Astrocyte (in vitro differentiated cells and primary cell): Measurements from ENCODE around the gene PCTP. TPM values are rescaled to one million over a fixed set of nuclear protein-coding genes. Genes with fewer than 3 reads are reported as not detected.

Experiments
- DNase-seq: peaks from one replicate; pipeline ENCODE4 v3.0.0-alpha.2; 2010; ENCODE audit warnings: low read depth
- FAIRE-seq: peaks from 2 replicates; lab custom pipeline; 2011; peaks lifted over from hg19 to GRCh38; lab: Jason Lieb, UNC
- H2AFZ ChIP-seq: 2 replicates; pipeline ENCODE4 v1.6.0; 2012; ENCODE audit warnings: low read depth, low read length, inconsistent platforms
- H3K27ac ChIP-seq: 2 replicates; pipeline ENCODE4 v1.5.1; 2011; ENCODE audit warnings: low read depth, low read length, inconsistent platforms
- H3K27me3 ChIP-seq: 2 replicates; pipeline ENCODE4 v1.6.0; 2011; ENCODE audit warnings: low read length, inconsistent platforms; ENCODE audit not compliant: insufficient read depth
- H3K36me3 ChIP-seq: 2 replicates; pipeline ENCODE4 v1.5.1; 2011; ENCODE audit warnings: low read length, inconsistent platforms; ENCODE audit not compliant: insufficient read depth
- H3K4me1 ChIP-seq: 2 replicates; pipeline ENCODE4 v1.5.1; 2011; ENCODE audit warnings: low read length, inconsistent platforms; ENCODE audit not compliant: insufficient read depth
- H3K4me2 ChIP-seq: 2 replicates; pipeline ENCODE4 v1.6.0; 2012; ENCODE audit warnings: low read length, inconsistent platforms
- H3K4me3 ChIP-seq: 2 replicates; pipeline ENCODE4 v1.5.1; 2011; ENCODE audit warnings: low read depth, mild to moderate bottlenecking, low read length, inconsistent platforms; ENCODE audit not compliant: insufficient read depth
- H3K79me2 ChIP-seq: 2 replicates; pipeline ENCODE4 v1.6.0; 2012; ENCODE audit warnings: mild to moderate bottlenecking, low read length, inconsistent platforms; ENCODE audit not compliant: insufficient read depth
- H3K9ac ChIP-seq: 2 replicates; pipeline ENCODE4 v1.6.0; 2012; ENCODE audit warnings: mild to moderate bottlenecking, low read length, inconsistent platforms
- H3K9me3 ChIP-seq: 2 replicates; pipeline ENCODE4 v1.5.1; 2012; ENCODE audit warnings: low read depth, mild to moderate bottlenecking, low read length, inconsistent platforms; ENCODE audit not compliant: insufficient read depth
- H4K20me1 ChIP-seq: 2 replicates; pipeline ENCODE4 v1.6.0; 2012; ENCODE audit warnings: low read length, inconsistent platforms; ENCODE audit not compliant: insufficient read depth
- H3K27ac Mint-ChIP-seq: one replicate; pipeline ENCODE4 v1.8.0; 2021; ENCODE audit warnings: mild to moderate bottlenecking, mixed read lengths; ENCODE audit not compliant: unreplicated experiment
- H3K27me3 Mint-ChIP-seq: one replicate; pipeline ENCODE4 v1.8.0; 2021; ENCODE audit warnings: low read depth, mixed read lengths; ENCODE audit not compliant: unreplicated experiment
- H3K36me3 Mint-ChIP-seq: one replicate; pipeline ENCODE4 v1.8.0; 2021; ENCODE audit warnings: low read depth, mixed read lengths; ENCODE audit not compliant: unreplicated experiment
- H3K4me1 Mint-ChIP-seq: one replicate; pipeline ENCODE4 v1.8.0; 2021; ENCODE audit warnings: low read depth, mixed read lengths; ENCODE audit not compliant: unreplicated experiment
- H3K4me3 Mint-ChIP-seq: one replicate; pipeline ENCODE4 v1.8.0; 2021; ENCODE audit warnings: mild to moderate bottlenecking, moderate library complexity, mixed read lengths; ENCODE audit not compliant: unreplicated experiment
- H3K9me3 Mint-ChIP-seq: one replicate; pipeline ENCODE4 v1.8.0; 2021; ENCODE audit warnings: mild to moderate bottlenecking, mixed read lengths; ENCODE audit not compliant: unreplicated experiment
- CTCF ChIP-seq: IDR thresholded peaks from 2 replicates; pipeline ENCODE4 v1.5.1; 2011; ENCODE audit warnings: low read depth, mild to moderate bottlenecking, inconsistent platforms, low read length, moderate library complexity; ENCODE audit not compliant: insufficient read depth
- EZH2 ChIP-seq: IDR thresholded peaks from 2 replicates; pipeline ENCODE4 v1.6.1; 2012; ENCODE audit warnings: mild to moderate bottlenecking, low read length, inconsistent platforms; ENCODE audit not compliant: insufficient read depth
- total RNA-seq: library from RNA; stranded (reverse); gene quantifications from 2 replicates; pipeline ENCODE4 v1.2.1, GENCODE V29; 2021

The PCTP gene
- total RNA-seq, 1 donor from 2014 or later, result 16.4 TPM

DNA sequence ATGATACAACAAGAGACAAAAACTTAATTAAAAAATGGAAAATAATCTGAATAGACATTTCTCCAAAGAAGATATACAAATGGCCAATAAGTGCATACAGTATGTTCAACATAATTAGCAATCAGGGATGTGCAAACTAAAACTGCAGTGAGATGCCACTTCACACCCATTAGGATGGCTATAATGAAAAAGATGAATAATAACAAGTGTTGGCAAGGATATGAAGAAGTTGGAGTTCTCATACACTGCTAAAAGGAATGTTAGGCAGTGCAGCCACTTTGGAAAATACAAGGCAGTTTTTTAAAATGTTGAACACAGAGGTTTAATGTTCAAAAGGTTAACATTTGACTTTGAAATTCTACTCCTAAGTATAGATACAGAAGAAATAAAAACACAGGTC is 69.8 kb downstream of the PCTP start:
- H3K79me2 ChIP-seq, result no peaks in the 10 kb centered on the region
- no peak overlapping the region for H3K4me3 ChIP-seq
- H4K20me1 ChIP-seq, result no peaks in the 10 kb centered on the region
- H3K4me1 Mint-ChIP-seq, result no peaks in the 10 kb centered on the region
- FAIRE-seq (no peak), DNase-seq (no peak)
- H3K27ac Mint-ChIP-seq, result no peak overlapping the region
- H3K27ac ChIP-seq, result no peak overlapping the region
- H3K27me3 ChIP-seq, result no peaks in the 10 kb centered on the region
- no peaks in the 10 kb centered on the region for H3K9me3 Mint-ChIP-seq
- no peak overlapping the region for H3K4me2 ChIP-seq
- H3K27me3 Mint-ChIP-seq, result peaks cover 2% of the 10 kb centered on the region
- H3K4me1 ChIP-seq, result no peaks in the 10 kb centered on the region
- H3K9me3 ChIP-seq, result no peaks in the 10 kb centered on the region
- H3K4me3 Mint-ChIP-seq, result no peak overlapping the region
- TF ChIP-seq EZH2, result no peak
- no peak for TF ChIP-seq CTCF
- H3K36me3 ChIP-seq, result no peaks in the 10 kb centered on the region
- no peak overlapping the region for H2AFZ ChIP-seq
- no peak overlapping the region for H3K9ac ChIP-seq
- no peaks in the 10 kb centered on the region for H3K36me3 Mint-ChIP-seq

DNA sequence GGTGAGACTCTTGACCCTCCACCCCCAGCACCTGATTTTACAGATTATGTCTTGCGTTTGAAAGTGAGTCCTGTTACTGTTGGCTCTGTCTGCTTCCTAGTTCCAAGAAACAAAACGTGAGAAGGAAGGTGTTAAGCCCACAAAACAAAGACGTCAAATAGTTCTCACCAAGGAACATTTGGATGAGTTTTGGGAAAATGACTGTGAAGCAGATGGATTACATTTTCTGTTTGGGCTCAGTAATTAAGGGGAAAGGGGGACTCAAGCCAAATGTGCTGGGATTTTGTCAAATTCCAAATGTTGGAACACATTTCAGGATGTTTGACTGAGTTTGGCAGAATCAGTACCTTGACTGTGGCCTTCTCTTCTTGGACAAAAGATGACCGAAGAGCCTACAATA is 71.2 kb downstream of the PCTP start:
- FAIRE-seq, result no peak
- Histone ChIP-seq H3K9me3 (no peaks in the 10 kb centered on the region), H3K9ac (no peak overlapping the region), H3K27me3 (no peaks in the 10 kb centered on the region), H3K4me3 (no peak overlapping the region), H3K4me2 (no peak overlapping the region), H3K27ac (no peak overlapping the region), H3K4me1 (no peaks in the 10 kb centered on the region), H3K36me3 (no peaks in the 10 kb centered on the region), H4K20me1 (no peaks in the 10 kb centered on the region), H3K79me2 (no peaks in the 10 kb centered on the region), H2AFZ (no peak overlapping the region)
- DNase-seq, result no peak
- Mint-ChIP-seq H3K9me3 (no peaks in the 10 kb centered on the region), H3K27me3 (peaks cover 2% of the 10 kb centered on the region), H3K4me3 (no peak overlapping the region), H3K4me1 (no peaks in the 10 kb centered on the region), H3K36me3 (no peaks in the 10 kb centered on the region), H3K27ac (no peak overlapping the region)
- TF ChIP-seq CTCF (no peak), EZH2 (no peak)

- no peak overlapping the region for H3K27ac Mint-ChIP-seq
These were observed 74.4 kb downstream of the PCTP start for GRCh38 chr17:55825213-55825612.

More at GRCh38 chr17:55825213-55825612, 74.4 kb downstream of the PCTP start:
- H3K27me3 Mint-ChIP-seq, result peaks cover 2% of the 10 kb centered on the region
- H3K36me3 Mint-ChIP-seq, result no peaks in the 10 kb centered on the region
- DNase-seq (no peak), FAIRE-seq (no peak)
- H2AFZ ChIP-seq, result no peak overlapping the region
- no peak overlapping the region for H3K4me3 ChIP-seq
- H3K9me3 ChIP-seq, result no peaks in the 10 kb centered on the region
- no peaks in the 10 kb centered on the region for H3K36me3 ChIP-seq
- H3K9ac ChIP-seq, result no peak overlapping the region
- H3K9me3 Mint-ChIP-seq, result no peaks in the 10 kb centered on the region
- H3K27me3 ChIP-seq, result peaks cover under 1% of the 10 kb centered on the region
- H3K27ac ChIP-seq, result no peak overlapping the region
- H3K4me1 Mint-ChIP-seq, result no peaks in the 10 kb centered on the region
- no peaks in the 10 kb centered on the region for H4K20me1 ChIP-seq
- H3K4me2 ChIP-seq, result no peak overlapping the region
- H3K4me3 Mint-ChIP-seq, result no peak overlapping the region
- no peaks in the 10 kb centered on the region for H3K4me1 ChIP-seq
- TF ChIP-seq CTCF, result no peak
- no peak for TF ChIP-seq EZH2
- no peaks in the 10 kb centered on the region for H3K79me2 ChIP-seq

Other genes starting within 250 kb of the PCTP start
- gene SMIM36, start 239.6 kb upstream of the PCTP start, total RNA-seq, result not detected in 2 replicates
- gene TMEM100, start 28.2 kb upstream of the PCTP start, total RNA-seq, result 6.0 and 7.3 TPM in 2 replicates